Measurements from ENCODE around the gene PATZ1.

- no peak for TF ChIP-seq CTCF (conservative IDR thresholded peaks at IDR 0.05; ENCODE audit: low read depth, low read length)
- TF ChIP-seq RCOR1 (IDR thresholded peaks at IDR 0.05; ENCODE audit: insufficient replicate concordance, low read length) = no peak
- TF ChIP-seq RFX5 (IDR thresholded peaks at IDR 0.05; ENCODE audit: low read depth, low read length) = no peak
- TF ChIP-seq POLR2A (IDR thresholded peaks at IDR 0.05; ENCODE audit: low read depth, low read length) = no peak
- TF ChIP-seq USF2 (IDR thresholded peaks at IDR 0.05; ENCODE audit: low read depth, low read length) = no peak
- no peak for TF ChIP-seq BHLHE40 (IDR thresholded peaks at IDR 0.05; ENCODE audit: low read depth, low read length)
Observed at GRCh38 chr22:31308181-31308580, 38.0 kb downstream of the PATZ1 start.

Data from IMR-90 (cell line).